K562 (cell line): ENCODE data around the gene ZCCHC8. TPM values are rescaled to one million over a fixed set of nuclear protein-coding genes. Genes with fewer than 3 reads are reported as not detected.
A peak's percentile ranks its signal among the peaks of the same experiment; 100 is the strongest.

ENCODE experiments used
- ATAC-seq: fragments of 200-7000 bp; cut with Tn5 transposase; 3 replicates; pipeline ENCODE4 v1.9.1; 2020; ENCODE audit warnings: moderate library complexity
- BruUV-seq: library from RNA; stranded (reverse); fragments of 400-500 nt; replicated peaks from 2 replicates; lab custom pipeline; 2021; lab: Mats Ljungman, UMichigan
- CTCF ChIA-PET: fragments of 300-600 bp; formaldehyde crosslinking; extraction: SDS; loops from one replicate; lab custom pipeline; 2021; ENCODE audit warnings: low intra/inter-chr PET ratio; lab: Yijun Ruan, JAX
- POLR2A ChIA-PET: fragments of 300-600, 350-650 bp; sonication (Branson Sonifier 250); formaldehyde crosslinking; extraction: SDS; loops from one replicate; lab custom pipeline; 2021; ENCODE audit warnings: antibody characterized with exemption, inconsistent platforms; lab: Yijun Ruan, JAX
- DNase-seq, 4 experiments: peaks; one replicate each; pipeline versions ENCODE4 v3.0.0 to v3.0.0-alpha.2; 2011 to 2018; ENCODE audit warnings: low spot score in 3 of 4, mixed read lengths in 3 of 4; ENCODE audit errors: extremely low read depth in 1 of 4
- FAIRE-seq: peaks from 2 replicates; lab custom pipeline; 2011; peaks lifted over from hg19 to GRCh38; lab: Jason Lieb, UNC
- H2AFZ ChIP-seq: 2 replicates; pipeline ENCODE4 v1.6.0; 2011; ENCODE audit warnings: low read depth, low read length, control low read depth, inconsistent platforms
- H3K27ac ChIP-seq: fragments of 200-600 bp; 3 replicates; pipeline ENCODE4 v1.8.0; 2011; ENCODE audit warnings: low read depth, mild to moderate bottlenecking, control low read depth, inconsistent platforms, low read length, moderate library complexity, mixed read lengths; ENCODE audit errors: extremely low read depth
- H3K27me3 ChIP-seq, 2 experiments: fragments of 300-600 bp in 1 of 2; 2 replicates in 1 of 2; 3 replicates in 1 of 2; pipeline versions ENCODE4 v1.6.0 to v1.8.0; 2011; ENCODE audit warnings: inconsistent platforms in 2 of 2, low read length in 2 of 2, mild to moderate bottlenecking in 1 of 2, mixed read lengths in 1 of 2, moderate library complexity in 1 of 2; ENCODE audit not compliant: control insufficient read depth in 2 of 2, insufficient read depth in 2 of 2
- H3K36me3 ChIP-seq: fragments of 300-600 bp; 3 replicates; pipeline ENCODE4 v1.8.0; 2011; ENCODE audit warnings: mild to moderate bottlenecking, low read length, inconsistent platforms; ENCODE audit not compliant: control insufficient read depth, insufficient read depth
- H3K4me1 ChIP-seq, 2 experiments: fragments of 200-600 bp in 1 of 2; replicated peaks in 1 of 2; 2 replicates in 1 of 2; 3 replicates in 1 of 2; pipeline versions ENCODE4 v1.5.1 to v1.8.0; 2011; ENCODE audit warnings: inconsistent platforms in 2 of 2, low read length in 2 of 2, mild to moderate bottlenecking in 1 of 2, mixed read lengths in 1 of 2, moderate library complexity in 1 of 2; ENCODE audit not compliant: control insufficient read depth in 2 of 2, insufficient read depth in 2 of 2
- H3K4me2 ChIP-seq: 2 replicates; pipeline ENCODE4 v1.6.1; 2011; ENCODE audit warnings: low read length, control low read depth, inconsistent platforms, mixed read lengths; ENCODE audit not compliant: insufficient read depth
- H3K4me3 ChIP-seq: fragments of 200-600 bp; sonication (generic), shearing (Covaris generic); 2 replicates; pipeline ENCODE4 v1.5.1; 2016; ENCODE audit warnings: control low read depth, inconsistent platforms
- H3K79me2 ChIP-seq: fragments of 200-600 bp; 3 replicates; pipeline ENCODE4 v1.8.0; 2011; ENCODE audit warnings: low read length, inconsistent platforms; ENCODE audit not compliant: control insufficient read depth, insufficient read depth
- H3K9ac ChIP-seq, 2 experiments: 2 replicates each; pipeline versions ENCODE4 v1.6.0 to v1.6.1; 2011; ENCODE audit warnings: low read depth in 2 of 2, low read length in 2 of 2, control low read depth in 1 of 2, inconsistent platforms in 1 of 2, mild to moderate bottlenecking in 1 of 2, mixed read lengths in 1 of 2; ENCODE audit not compliant: insufficient read depth in 1 of 2
- H3K9me1 ChIP-seq: one replicate; pipeline ENCODE4 v1.6.0; 2011; ENCODE audit warnings: inconsistent platforms, mild to moderate bottlenecking, low read length, moderate library complexity; ENCODE audit not compliant: control insufficient read depth, insufficient read depth
- H3K9me3 ChIP-seq: replicated peaks from 2 replicates; pipeline ENCODE4 v1.5.1; 2011; ENCODE audit warnings: low read depth, low read length, inconsistent platforms; ENCODE audit not compliant: control insufficient read depth, insufficient read depth
- H4K20me1 ChIP-seq: replicated peaks from 2 replicates; pipeline ENCODE4 v1.6.1; 2011; ENCODE audit warnings: low read length, inconsistent platforms, mixed read lengths; ENCODE audit not compliant: control insufficient read depth, insufficient read depth
- CEBPG ChIP-seq, 3 experiments: fragments of 200-800 bp in 1 of 3; sonication (Bioruptor generic) in 1 of 3; sonication (generic) in 1 of 3; formaldehyde crosslinking in 1 of 3; IDR thresholded peaks in 2 of 3; conservative IDR thresholded peaks in 1 of 3; 2 replicates each; pipeline versions ENCODE4 v1.6.1 to v1.8.0; 2016 to 2022; ENCODE audit warnings: missing compliant biosample characterization in 2 of 3, missing genetic modification characterization in 2 of 3, mild to moderate bottlenecking in 1 of 3, missing genetic modification reagents in 1 of 3
- ETV1 ChIP-seq: fragments of 450-650 bp; conservative IDR thresholded peaks from 2 replicates; pipeline ENCODE4 v1.6.1; 2016; ENCODE audit warnings: missing genetic modification characterization, control low read depth, low read depth, missing compliant biosample characterization
- FOXK2 ChIP-seq, 2 experiments: fragments of 450-650 bp; IDR thresholded peaks in 1 of 2; conservative IDR thresholded peaks in 1 of 2; 2 replicates each; pipeline ENCODE4 v1.6.1; 2016; ENCODE audit warnings: low read depth in 2 of 2, mild to moderate bottlenecking in 1 of 2
- GTF2E2 ChIP-seq: fragments of 200-800 bp; sonication (Bioruptor generic); IDR thresholded peaks from 2 replicates; pipeline ENCODE4 v1.6.1; 2016; ENCODE audit warnings: missing genetic modification characterization, missing compliant biosample characterization
- GTF2F1 ChIP-seq: IDR thresholded peaks from 2 replicates; pipeline ENCODE4 v1.6.1; 2011; ENCODE audit warnings: low read depth, low read length, improper control_type of control experiment
- NCOA1 ChIP-seq: fragments of 450-650 bp; IDR thresholded peaks from 2 replicates; pipeline ENCODE4 v1.6.1; 2016; ENCODE audit warnings: low read depth
- RBM25 ChIP-seq: fragments of 200-400 bp; formaldehyde crosslinking; IDR thresholded peaks from 2 replicates; pipeline ENCODE4 v1.6.1; 2018; ENCODE audit warnings: low read length, low read depth, moderate library complexity; ENCODE audit not compliant: severe bottlenecking
- SNIP1 ChIP-seq: fragments of 450-650 bp; IDR thresholded peaks from 2 replicates; pipeline ENCODE4 v1.7.1; 2017; ENCODE audit warnings: low read depth, mild to moderate bottlenecking
- ZSCAN29 ChIP-seq: fragments of 450-650 bp; IDR thresholded peaks from 2 replicates; pipeline ENCODE4 v1.6.1; 2017
- WGBS: fragments of 100-300 bp; shearing (Covaris generic); methylation state at CpG from one replicate; pipeline ENCODE4 v1.1.6; 2016; ENCODE audit warnings: low coverage, mixed read lengths; ENCODE audit not compliant: insufficient coverage; ENCODE audit errors: missing lambda C conversion rate; 5-methylcytosine and 5-hydroxymethylcytosine counted together
- in situ Hi-C: fragments of 300-500 bp; cut with MboI; formaldehyde crosslinking; loops from 4 replicates; pipeline ENCODE4 v1.15.0; 2018; ENCODE audit warnings: inconsistent platforms, mixed read lengths
- intact Hi-C: fragments of 100-400 bp; cut with micrococcal nuclease; formaldehyde crosslinking; loops from 2 replicates; pipeline ENCODE4 v1.14.2; 2022
- polyA plus RNA-seq, 8 experiments: library from polyadenylated mRNA; depleted of rRNA in 4 of 8; stranded (reverse) in 5 of 8; unstranded in 3 of 8; fragments of >200 nt; fragmentation: Nextera tagmentation in 2 of 8; fragmentation: Illumina TruSeq in 1 of 8; extraction: Ambion mirVana in 2 of 8; extraction: Trizol in 1 of 8; gene quantifications; 2 replicates each; pipeline versions ENCODE4 v1.2.1 to v1.2.3, GENCODE V29; 2011 to 2014; ENCODE audit warnings: inconsistent platforms in 1 of 8, missing spikeins in 1 of 8
- total RNA-seq, 7 experiments: library from RNA; depleted of rRNA in 6 of 7; stranded (reverse); fragments of >200 nt in 6 of 7; fragmentation: Illumina TruSeq in 2 of 7; extraction: Trizol in 2 of 7; gene quantifications; 2 replicates each; pipeline versions ENCODE4 v1.2.1 to v1.2.3, GENCODE V29; 2011 to 2021; ENCODE audit warnings: low replicate concordance in 1 of 7
- TF ChIP-seq, protein P1 (sequence below), 2 experiments: fragments of 250-450 bp in 1 of 2; fragments of 450-650 bp in 1 of 2; sonication (Bioruptor Pico) in 1 of 2; IDR thresholded peaks; 2 replicates each; pipeline versions ENCODE4 v1.6.1 to v1.8.0; 2016 to 2021; ENCODE audit warnings: mild to moderate bottlenecking in 2 of 2, moderate library complexity in 2 of 2, missing compliant biosample characterization in 1 of 2, missing genetic modification characterization in 1 of 2
- TF ChIP-seq, protein P2 (sequence below): fragments of 200-800 bp; sonication (Bioruptor generic); IDR thresholded peaks from 2 replicates; pipeline ENCODE4 v1.6.1; 2016; ENCODE audit warnings: missing genetic modification characterization, missing compliant biosample characterization
- TF ChIP-seq, protein P3 (sequence below): sonication (generic); formaldehyde crosslinking; IDR thresholded peaks from 2 replicates; pipeline ENCODE4 v1.8.1; 2023; ENCODE audit warnings: mild to moderate bottlenecking, missing genetic modification reagents

The ZCCHC8 gene
- total and polyA plus RNA-seq, 9 of the 15 experiments (the other 6 are each of a cell fraction or from before 2014, with no cell fraction given) = 14.8 to 50.9 (median 34.1) TPM

- POLR2A ChIA-PET = interaction anchor here (0.6 to 9.6 kb wide), 17 partner anchors 10 to 1156 kb away, joined by 3 to 125 read pairs (median 5); partner anchors contain the start of genes DIABLO, KNTC1 and RSRC2
- peak; percentile 44 for ATAC-seq
- Histone ChIP-seq H3K4me2 (peak overlapping the region; percentile 95), H3K27ac (peak overlapping the region; percentile 99), H2AFZ (peak overlapping the region; percentile 85), H3K9me3 (no peaks in the 10 kb centered on the region), H3K36me3 (peaks cover 38% of the 10 kb centered on the region), H3K27me3 (no peaks in the 10 kb centered on the region), H3K79me2 (peaks cover 55% of the 10 kb centered on the region), H3K4me1 (peaks cover 6 to 11% of the 10 kb centered on the region in 2 experiments; a peak in 3 of 5 replicates), H3K4me3 (peak overlapping the region; percentile 94), H3K9me1 (no peaks in the 10 kb centered on the region), H4K20me1 (no peaks in the 10 kb centered on the region), H3K9ac (peak overlapping the region; percentile 99)
- CTCF ChIA-PET = no interaction called here
- DNase-seq = peak; percentile 44 to 75 (median 56)
- intact Hi-C loops (no loop called here), in situ Hi-C loops (no loop called here)
- peak; percentile 58 for FAIRE-seq
- WGBS = under 1% methylated on average over 47 of the region's 47 CpGs
- BruUV-seq = TSS peak; percentile 62
- TF ChIP-seq, protein P1, sequence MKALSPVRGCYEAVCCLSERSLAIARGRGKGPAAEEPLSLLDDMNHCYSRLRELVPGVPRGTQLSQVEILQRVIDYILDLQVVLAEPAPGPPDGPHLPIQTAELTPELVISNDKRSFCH (CRISPR knock-in tag; IDR thresholded peaks at IDR 0.05) = no peak
- TF ChIP-seq, protein P1 (tag; IDR thresholded peaks at IDR 0.05) = 0 out of 2 replicates have a peak, but pooled peaks have one; percentile 39
- TF ChIP-seq, protein P2, sequence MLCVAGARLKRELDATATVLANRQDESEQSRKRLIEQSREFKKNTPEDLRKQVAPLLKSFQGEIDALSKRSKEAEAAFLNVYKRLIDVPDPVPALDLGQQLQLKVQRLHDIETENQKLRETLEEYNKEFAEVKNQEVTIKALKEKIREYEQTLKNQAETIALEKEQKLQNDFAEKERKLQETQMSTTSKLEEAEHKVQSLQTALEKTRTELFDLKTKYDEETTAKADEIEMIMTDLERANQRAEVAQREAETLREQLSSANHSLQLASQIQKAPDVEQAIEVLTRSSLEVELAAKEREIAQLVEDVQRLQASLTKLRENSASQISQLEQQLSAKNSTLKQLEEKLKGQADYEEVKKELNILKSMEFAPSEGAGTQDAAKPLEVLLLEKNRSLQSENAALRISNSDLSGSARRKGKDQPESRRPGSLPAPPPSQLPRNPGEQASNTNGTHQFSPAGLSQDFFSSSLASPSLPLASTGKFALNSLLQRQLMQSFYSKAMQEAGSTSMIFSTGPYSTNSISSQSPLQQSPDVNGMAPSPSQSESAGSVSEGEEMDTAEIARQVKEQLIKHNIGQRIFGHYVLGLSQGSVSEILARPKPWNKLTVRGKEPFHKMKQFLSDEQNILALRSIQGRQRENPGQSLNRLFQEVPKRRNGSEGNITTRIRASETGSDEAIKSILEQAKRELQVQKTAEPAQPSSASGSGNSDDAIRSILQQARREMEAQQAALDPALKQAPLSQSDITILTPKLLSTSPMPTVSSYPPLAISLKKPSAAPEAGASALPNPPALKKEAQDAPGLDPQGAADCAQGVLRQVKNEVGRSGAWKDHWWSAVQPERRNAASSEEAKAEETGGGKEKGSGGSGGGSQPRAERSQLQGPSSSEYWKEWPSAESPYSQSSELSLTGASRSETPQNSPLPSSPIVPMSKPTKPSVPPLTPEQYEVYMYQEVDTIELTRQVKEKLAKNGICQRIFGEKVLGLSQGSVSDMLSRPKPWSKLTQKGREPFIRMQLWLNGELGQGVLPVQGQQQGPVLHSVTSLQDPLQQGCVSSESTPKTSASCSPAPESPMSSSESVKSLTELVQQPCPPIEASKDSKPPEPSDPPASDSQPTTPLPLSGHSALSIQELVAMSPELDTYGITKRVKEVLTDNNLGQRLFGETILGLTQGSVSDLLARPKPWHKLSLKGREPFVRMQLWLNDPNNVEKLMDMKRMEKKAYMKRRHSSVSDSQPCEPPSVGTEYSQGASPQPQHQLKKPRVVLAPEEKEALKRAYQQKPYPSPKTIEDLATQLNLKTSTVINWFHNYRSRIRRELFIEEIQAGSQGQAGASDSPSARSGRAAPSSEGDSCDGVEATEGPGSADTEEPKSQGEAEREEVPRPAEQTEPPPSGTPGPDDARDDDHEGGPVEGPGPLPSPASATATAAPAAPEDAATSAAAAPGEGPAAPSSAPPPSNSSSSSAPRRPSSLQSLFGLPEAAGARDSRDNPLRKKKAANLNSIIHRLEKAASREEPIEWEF (CRISPR knock-in tag) = no peak
- TF ChIP-seq FOXK2 (conservative IDR thresholded peaks at IDR 0.05 in 1 of 2, IDR thresholded peaks at IDR 0.05 in 1 of 2; ENCODE audit: low read depth in 2 of 2) (peak; percentile 42 to 46; a peak in 2 of 4 replicates), NCOA1 (peak; percentile 11; the same call in 1 of the 2 replicates), SNIP1 (no peak), GTF2E2 (tag) (peak; percentile 82; the same call in 1 of the 2 replicates), ETV1 (tag) (0 out of 2 replicates have a peak, but pooled peaks have one; percentile 18), GTF2F1 (no peak), RBM25 (no peak), ZSCAN29 (peak; percentile 97), CEBPG (CRISPR knock-in tag; IDR thresholded peaks at IDR 0.05) (peak; percentile 93), CEBPG (tag; conservative IDR thresholded peaks at IDR 0.05 in 1 of 2, IDR thresholded peaks at IDR 0.05 in 1 of 2) (peak; percentile 93 to 94)
- TF ChIP-seq, protein P3, sequence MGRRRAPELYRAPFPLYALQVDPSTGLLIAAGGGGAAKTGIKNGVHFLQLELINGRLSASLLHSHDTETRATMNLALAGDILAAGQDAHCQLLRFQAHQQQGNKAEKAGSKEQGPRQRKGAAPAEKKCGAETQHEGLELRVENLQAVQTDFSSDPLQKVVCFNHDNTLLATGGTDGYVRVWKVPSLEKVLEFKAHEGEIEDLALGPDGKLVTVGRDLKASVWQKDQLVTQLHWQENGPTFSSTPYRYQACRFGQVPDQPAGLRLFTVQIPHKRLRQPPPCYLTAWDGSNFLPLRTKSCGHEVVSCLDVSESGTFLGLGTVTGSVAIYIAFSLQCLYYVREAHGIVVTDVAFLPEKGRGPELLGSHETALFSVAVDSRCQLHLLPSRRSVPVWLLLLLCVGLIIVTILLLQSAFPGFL (CRISPR knock-in tag) = no peak
Measured at GRCh38 chr12:122499991-122500684, 594 bp downstream of the ZCCHC8 start.
